ENCODE data around the gene DNAH2. TPM values are rescaled to one million over a fixed set of nuclear protein-coding genes. Genes with fewer than 3 reads are reported as not detected.

DNAH2 gene
- total and polyA plus RNA-seq, 2 of the 8 experiments (the other 6 are each of a cell fraction or from before 2014, with no cell fraction given), result 0.13 to 0.18 TPM

GRCh38 chr17:7717756-7718350 is 309 bp downstream of the DNAH2 start:
- no peak overlapping the region for H2BK120ac ChIP-seq (replicated peaks; ENCODE audit: low read depth, low read length)
- peak overlapping the region; percentile 70 to 93 for H3K4me2 ChIP-seq (ENCODE audit: insufficient read depth in 1 of 2, low read depth in 2 of 2, low read length in 2 of 2)
- no peak overlapping the region for H2BK5ac ChIP-seq (ENCODE audit: low read depth, low read length)
- POLR2A ChIA-PET (ENCODE audit: partially characterized antibody), result interaction anchor here (1.0 to 8.8 kb wide), 7 partner anchors 12 to 139 kb away, joined by 3 to 88 read pairs (median 5); partner anchors contain the start of genes ATP1B2, EFNB3, NAA38 and SOX15
- peak overlapping the region; percentile 54 to 81 (median 71) for H3K4me3 ChIP-seq (ENCODE audit: extremely low read depth in 1 of 4, insufficient read depth in 2 of 4, low read depth in 3 of 4, low read length in 4 of 4)
- H2BK12ac ChIP-seq (ENCODE audit: low read depth, low read length), result no peak overlapping the region
- no peak overlapping the region for H3K23ac ChIP-seq (ENCODE audit: insufficient read length)
- WGBS, 2 experiments (ENCODE audit: extremely low coverage in 1 of 2, insufficient coverage in 1 of 2, insufficient read length in 1 of 2, insufficient replicate concordance in 2 of 2, low coverage in 1 of 2, low lambda C conversion rate in 2 of 2, missing lambda C conversion rate in 1 of 2), result 23% methylated on average over 11 of the region's 16 CpGs; no CpG with 5 or more reads in 1 of the 2 experiments
- DNase-seq (ENCODE audit: low read depth in 1 of 2, low spot score in 2 of 2), result no peak
- no peaks in the 10 kb centered on the region; the same call in 1 of the 2 replicates for H3K79me1 ChIP-seq (ENCODE audit: low read depth, low read length)
- no peak overlapping the region for H4K5ac ChIP-seq (ENCODE audit: insufficient read length, low read depth, low read length)
- H4K20me1 ChIP-seq (replicated peaks in 1 of 2; ENCODE audit: control insufficient read depth in 1 of 2, insufficient read depth in 2 of 2, low read length in 2 of 2), result no peaks in the 10 kb centered on the region
- H2BK20ac ChIP-seq (ENCODE audit: low read length), result no peak overlapping the region
- H3K9ac ChIP-seq (replicated peaks in 1 of 4; ENCODE audit: extremely low read depth in 1 of 4, low read depth in 3 of 4, low read length in 3 of 4), result no peak overlapping the region
- no peak overlapping the region for H2AFZ ChIP-seq (ENCODE audit: low read length)
- H3K79me2 ChIP-seq (ENCODE audit: control insufficient read depth in 1 of 2, insufficient read depth in 2 of 2, low read length in 2 of 2), result no peaks in the 10 kb centered on the region
- H3K14ac ChIP-seq (ENCODE audit: insufficient read length), result no peak overlapping the region
- peaks cover 5 to 17% (median 9%) of the 10 kb centered on the region in 4 experiments for H3K4me1 ChIP-seq (replicated peaks in 1 of 4; ENCODE audit: control insufficient read depth in 3 of 4, insufficient read depth in 4 of 4, low read length in 3 of 4)
- no peak overlapping the region for H2BK15ac ChIP-seq (ENCODE audit: low read length)
- H3K27me3 ChIP-seq (replicated peaks in 1 of 4; ENCODE audit: control insufficient read depth in 3 of 4, extremely low read depth in 1 of 4, insufficient read depth in 3 of 4, low read length in 3 of 4), result peaks cover 0 to 14% (median 7%) of the 10 kb centered on the region in 4 experiments; a peak in 3 of 7 replicates
- no peak overlapping the region for H2AK5ac ChIP-seq (ENCODE audit: low read depth, low read length)
- no peak overlapping the region for H3K56ac ChIP-seq (replicated peaks; ENCODE audit: insufficient read length, low read depth, low read length)
- no peak for TF ChIP-seq KDM5A (IDR thresholded peaks at IDR 0.05; ENCODE audit: low read length)
- peak in 1 of 2 experiments; percentile 67; a peak in 1 of 4 replicates for TF ChIP-seq SIN3A (conservative IDR thresholded peaks at IDR 0.05 in 1 of 2, IDR thresholded peaks at IDR 0.05 in 1 of 2; ENCODE audit: low read depth in 1 of 2, low read length in 2 of 2)
- TF ChIP-seq SAP30 (IDR thresholded peaks at IDR 0.05; ENCODE audit: insufficient read depth, insufficient replicate concordance, low read length), result peak; percentile 94
- TF ChIP-seq HDAC2 (IDR thresholded peaks at IDR 0.05; ENCODE audit: borderline replicate concordance in 1 of 2, low read depth in 2 of 2, low read length in 2 of 2), result 0 out of 4 replicates have a peak, but pooled peaks of 1 of the 2 experiments have one; percentile 54
- no peak for FAIRE-seq
- CTCF ChIA-PET (ENCODE audit: partially characterized antibody), result interaction anchor here (0.6 to 10.1 kb wide), 6 partner anchors 13 to 408 kb away, joined by 3 to 86 read pairs (median 25); partner anchors contain the start of genes EFNB3, SHBG, TP53 and WRAP53
- no peak overlapping the region for H4K91ac ChIP-seq (replicated peaks; ENCODE audit: insufficient read length, low read length)
- H3K4ac ChIP-seq (replicated peaks; ENCODE audit: insufficient read length, low read depth, low read length), result no peak overlapping the region
- H3K9me3 ChIP-seq (ENCODE audit: insufficient read depth in 2 of 2, low read depth in 1 of 2, low read length in 1 of 2), result no peaks in the 10 kb centered on the region
- peaks cover 9% of the 10 kb centered on the region for H3K23me2 ChIP-seq (ENCODE audit: low read depth, low read length)
- H3K36me3 ChIP-seq (ENCODE audit: control insufficient read depth in 2 of 4, insufficient read depth in 4 of 4, low read length in 3 of 4), result no peaks in the 10 kb centered on the region
- no peak overlapping the region for H3K18ac ChIP-seq (ENCODE audit: extremely low read depth, low read length)
- H3K27ac ChIP-seq (ENCODE audit: low read depth, low read length), result no peak overlapping the region
- H4K8ac ChIP-seq (ENCODE audit: extremely low read depth, insufficient read depth, low read length), result no peak overlapping the region; the same call in 1 of the 2 replicates
